ENCODE measurements around the gene CACNA2D2.

Gene CACNA2D2

GRCh38 chr3:50436114-50436674 is 67.2 kb downstream of the CACNA2D2 start:
- Histone ChIP-seq H2AFZ (ENCODE audit: low read length) (no peak overlapping the region), H4K20me1 (ENCODE audit: insufficient read depth, low read length) (no peaks in the 10 kb centered on the region), H3K79me2 (ENCODE audit: insufficient read depth, low read length) (no peaks in the 10 kb centered on the region), H3K4me1 (ENCODE audit: insufficient read depth, low read length, severe bottlenecking) (no peaks in the 10 kb centered on the region), H3K9me3 (ENCODE audit: low read length) (no peaks in the 10 kb centered on the region), H3K36me3 (ENCODE audit: insufficient read depth, low read length) (no peaks in the 10 kb centered on the region), H3K9ac (ENCODE audit: low read length) (no peak overlapping the region), H3K27me3 (ENCODE audit: insufficient read depth, low read length) (0 out of 2 replicates have a peak, but pooled peaks cover 2% of the 10 kb centered on the region), H3K9me2 (ENCODE audit: low read depth, low read length) (no peaks in the 10 kb centered on the region), H3K27ac (ENCODE audit: low read depth, low read length, poor library complexity, severe bottlenecking) (no peak overlapping the region), H3F3A (ENCODE audit: insufficient read depth, low read length) (no peaks in the 10 kb centered on the region), H3K4me3 (ENCODE audit: low read depth, low read length, poor library complexity, severe bottlenecking) (no peak overlapping the region), H3K4me2 (ENCODE audit: low read length) (no peak overlapping the region)
- no peak for TF ChIP-seq EZH2 (IDR thresholded peaks at IDR 0.05; ENCODE audit: borderline replicate concordance, low read length)
- peak; percentile 85 for TF ChIP-seq CTCF (IDR thresholded peaks at IDR 0.05; ENCODE audit: low read length)

GRCh38 chr3:50435371-50436113 is 67.9 kb downstream of the CACNA2D2 start:
- TF ChIP-seq CTCF (IDR thresholded peaks at IDR 0.05; ENCODE audit: low read length) (no peak), EZH2 (IDR thresholded peaks at IDR 0.05; ENCODE audit: borderline replicate concordance, low read length) (no peak)
- Histone ChIP-seq H3K4me2 (ENCODE audit: low read length) (no peak overlapping the region), H3K9ac (ENCODE audit: low read length) (no peak overlapping the region)

GRCh38 chr3:50433954-50434353 is 69.5 kb downstream of the CACNA2D2 start:
- no peaks in the 10 kb centered on the region for H3K27me3 ChIP-seq (ENCODE audit: insufficient read depth, low read length)
- H3K4me3 ChIP-seq (ENCODE audit: low read depth, low read length, poor library complexity, severe bottlenecking): no peak overlapping the region
- H4K20me1 ChIP-seq (ENCODE audit: insufficient read depth, low read length): no peaks in the 10 kb centered on the region
- H3K27ac ChIP-seq (ENCODE audit: low read depth, low read length, poor library complexity, severe bottlenecking): no peak overlapping the region
- no peaks in the 10 kb centered on the region for H3F3A ChIP-seq (ENCODE audit: insufficient read depth, low read length)
- H3K36me3 ChIP-seq (ENCODE audit: insufficient read depth, low read length): no peaks in the 10 kb centered on the region
- H3K9me2 ChIP-seq (ENCODE audit: low read depth, low read length): no peaks in the 10 kb centered on the region
- H3K4me2 ChIP-seq (ENCODE audit: low read length): no peak overlapping the region
- no peaks in the 10 kb centered on the region for H3K79me2 ChIP-seq (ENCODE audit: insufficient read depth, low read length)
- no peak overlapping the region for H2AFZ ChIP-seq (ENCODE audit: low read length)
- no peaks in the 10 kb centered on the region for H3K4me1 ChIP-seq (ENCODE audit: insufficient read depth, low read length, severe bottlenecking)
- TF ChIP-seq EZH2 (IDR thresholded peaks at IDR 0.05; ENCODE audit: borderline replicate concordance, low read length): no peak
- TF ChIP-seq CTCF (IDR thresholded peaks at IDR 0.05; ENCODE audit: low read length): no peak
- H3K9me3 ChIP-seq (ENCODE audit: low read length): no peaks in the 10 kb centered on the region
- no peak overlapping the region for H3K9ac ChIP-seq (ENCODE audit: low read length)

More at GRCh38 chr3:50435371-50436113, 67.9 kb downstream of the CACNA2D2 start:
- no peak overlapping the region for H3K4me3 ChIP-seq (ENCODE audit: low read depth, low read length, poor library complexity, severe bottlenecking)
- no peaks in the 10 kb centered on the region for H3K9me2 ChIP-seq (ENCODE audit: low read depth, low read length)
- no peaks in the 10 kb centered on the region for H4K20me1 ChIP-seq (ENCODE audit: insufficient read depth, low read length)
- no peaks in the 10 kb centered on the region for H3F3A ChIP-seq (ENCODE audit: insufficient read depth, low read length)
- H3K79me2 ChIP-seq (ENCODE audit: insufficient read depth, low read length): no peaks in the 10 kb centered on the region
- H3K4me1 ChIP-seq (ENCODE audit: insufficient read depth, low read length, severe bottlenecking): no peaks in the 10 kb centered on the region
- no peak overlapping the region for H2AFZ ChIP-seq (ENCODE audit: low read length)
- no peaks in the 10 kb centered on the region for H3K27me3 ChIP-seq (ENCODE audit: insufficient read depth, low read length)
- no peaks in the 10 kb centered on the region for H3K36me3 ChIP-seq (ENCODE audit: insufficient read depth, low read length)
- H3K9me3 ChIP-seq (ENCODE audit: low read length): no peaks in the 10 kb centered on the region
- no peak overlapping the region for H3K27ac ChIP-seq (ENCODE audit: low read depth, low read length, poor library complexity, severe bottlenecking)

Measured in OCI-LY1 (cell line).